Panc1 (cell line): ENCODE measurements around the gene DAB1.

ENCODE experiments used
- REST ChIP-seq, 2 experiments: IDR thresholded peaks; 2 replicates each; pipeline ENCODE4 v1.6.1; 2011 to 2012; ENCODE audit warnings: low read depth in 2 of 2, control low read depth in 1 of 2, low read length in 1 of 2, mild to moderate bottlenecking in 1 of 2, moderate library complexity in 1 of 2; ENCODE audit not compliant: insufficient read depth in 1 of 2
- TF ChIP-seq, protein P1 (sequence below): fragments of 450-650 bp; IDR thresholded peaks from 2 replicates; pipeline ENCODE4 v1.5.1; 2017; ENCODE audit warnings: mild to moderate bottlenecking

GRCh38 chr1:57089221-57089620 is 334.6 kb downstream of the DAB1 start:
- TF ChIP-seq REST (IDR thresholded peaks at IDR 0.05; ENCODE audit: insufficient read depth in 1 of 2, low read depth in 2 of 2, low read length in 1 of 2), result no peak
- TF ChIP-seq, protein P1, sequence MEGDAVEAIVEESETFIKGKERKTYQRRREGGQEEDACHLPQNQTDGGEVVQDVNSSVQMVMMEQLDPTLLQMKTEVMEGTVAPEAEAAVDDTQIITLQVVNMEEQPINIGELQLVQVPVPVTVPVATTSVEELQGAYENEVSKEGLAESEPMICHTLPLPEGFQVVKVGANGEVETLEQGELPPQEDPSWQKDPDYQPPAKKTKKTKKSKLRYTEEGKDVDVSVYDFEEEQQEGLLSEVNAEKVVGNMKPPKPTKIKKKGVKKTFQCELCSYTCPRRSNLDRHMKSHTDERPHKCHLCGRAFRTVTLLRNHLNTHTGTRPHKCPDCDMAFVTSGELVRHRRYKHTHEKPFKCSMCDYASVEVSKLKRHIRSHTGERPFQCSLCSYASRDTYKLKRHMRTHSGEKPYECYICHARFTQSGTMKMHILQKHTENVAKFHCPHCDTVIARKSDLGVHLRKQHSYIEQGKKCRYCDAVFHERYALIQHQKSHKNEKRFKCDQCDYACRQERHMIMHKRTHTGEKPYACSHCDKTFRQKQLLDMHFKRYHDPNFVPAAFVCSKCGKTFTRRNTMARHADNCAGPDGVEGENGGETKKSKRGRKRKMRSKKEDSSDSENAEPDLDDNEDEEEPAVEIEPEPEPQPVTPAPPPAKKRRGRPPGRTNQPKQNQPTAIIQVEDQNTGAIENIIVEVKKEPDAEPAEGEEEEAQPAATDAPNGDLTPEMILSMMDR, result no peak
